Central memory CD8-positive, alpha-beta T cell (primary cell): ENCODE measurements around the gene EVA1C.
"Not testable (repeated sequence)": the region's sequence is repeated elsewhere in the genome, so short reads cannot be mapped to it uniquely, and the experiment has no call there.

Experiments used
- ATAC-seq: fragments of 150-1000 bp; cut with Tn5 transposase; replicated peaks from 2 replicates; pipeline ENCODE4 v1.10.0; 2022; ENCODE audit warnings: mild to moderate bottlenecking, moderate FRiP score, moderate number of reproducible peaks; ENCODE audit not compliant: poor library complexity, severe bottlenecking; ENCODE audit errors: extremely low read depth
- DNase-seq, 2 donors: peaks; one replicate each; pipeline ENCODE4 v3.0.0; 2021; ENCODE audit warnings: low spot score in 2 of 2
- H3K27ac Mint-ChIP-seq: one replicate; pipeline ENCODE4 v1.8.0; 2022; ENCODE audit warnings: low read depth, mild to moderate bottlenecking, moderate library complexity, mixed read lengths
- H3K27me3 Mint-ChIP-seq: one replicate; pipeline ENCODE4 v1.8.0; 2022; ENCODE audit warnings: mixed read lengths
- H3K36me3 Mint-ChIP-seq: one replicate; pipeline ENCODE4 v1.8.0; 2022; ENCODE audit warnings: mild to moderate bottlenecking, moderate library complexity, mixed read lengths; ENCODE audit not compliant: insufficient read depth
- H3K4me1 Mint-ChIP-seq: one replicate; pipeline ENCODE4 v1.8.0; 2022; ENCODE audit warnings: mixed read lengths
- H3K4me3 Mint-ChIP-seq: one replicate; pipeline ENCODE4 v1.8.0; 2022; ENCODE audit warnings: mild to moderate bottlenecking, moderate library complexity, mixed read lengths
- H3K9me3 Mint-ChIP-seq: one replicate; pipeline ENCODE4 v1.8.0; 2022; ENCODE audit warnings: mixed read lengths

The EVA1C gene

GRCh38 chr21:32459972-32460371 lies 47.5 kb downstream of the EVA1C start:
- ATAC-seq: no peak
- Mint-ChIP-seq H3K4me1 (peaks cover 9% of the 10 kb centered on the region), H3K27me3 (no peaks in the 10 kb centered on the region), H3K9me3 (no peaks in the 10 kb centered on the region), H3K36me3 (peaks cover 9% of the 10 kb centered on the region), H3K4me3 (no peak overlapping the region), H3K27ac (no peak overlapping the region)
- DNase-seq: no peak

- H3K27me3 Mint-ChIP-seq: no peaks in the 10 kb centered on the region
- H3K36me3 Mint-ChIP-seq: peaks cover 11% of the 10 kb centered on the region
- ATAC-seq (no peak), DNase-seq (no peak)
- H3K4me3 Mint-ChIP-seq: no peak overlapping the region
- H3K27ac Mint-ChIP-seq: no peak overlapping the region
- H3K9me3 Mint-ChIP-seq: no peaks in the 10 kb centered on the region
- peaks cover 9% of the 10 kb centered on the region for H3K4me1 Mint-ChIP-seq
These were observed 49.0 kb downstream of the EVA1C start for GRCh38 chr21:32461503-32461902.

- not testable (repeated sequence) for H3K27ac Mint-ChIP-seq, H3K4me3 Mint-ChIP-seq, ATAC-seq, DNase-seq, H3K4me1 Mint-ChIP-seq, H3K27me3 Mint-ChIP-seq, H3K9me3 Mint-ChIP-seq
- peaks cover 13% of the 10 kb centered on the region for H3K36me3 Mint-ChIP-seq
These were observed 50.1 kb downstream of the EVA1C start for GRCh38 chr21:32462564-32462963.

GRCh38 chr21:32463367-32463766 lies 50.9 kb downstream of the EVA1C start:
- Mint-ChIP-seq H3K4me3 (no peak overlapping the region), H3K27me3 (no peaks in the 10 kb centered on the region), H3K9me3 (no peaks in the 10 kb centered on the region), H3K4me1 (peaks cover 5% of the 10 kb centered on the region), H3K27ac (no peak overlapping the region), H3K36me3 (peaks cover 13% of the 10 kb centered on the region)
- no peak for DNase-seq
- ATAC-seq: no peak

GRCh38 chr21:32463889-32464300 lies 51.4 kb downstream of the EVA1C start:
- no peak for ATAC-seq
- Mint-ChIP-seq H3K4me1 (peaks cover 5% of the 10 kb centered on the region), H3K27me3 (no peaks in the 10 kb centered on the region), H3K27ac (no peak overlapping the region), H3K4me3 (no peak overlapping the region), H3K36me3 (peaks cover 11% of the 10 kb centered on the region), H3K9me3 (no peaks in the 10 kb centered on the region)
- no peak for DNase-seq

GRCh38 chr21:32467291-32467690 lies 54.8 kb downstream of the EVA1C start:
- peaks cover 11% of the 10 kb centered on the region for H3K36me3 Mint-ChIP-seq
- H3K27ac Mint-ChIP-seq: no peak overlapping the region
- H3K9me3 Mint-ChIP-seq: no peaks in the 10 kb centered on the region
- H3K27me3 Mint-ChIP-seq: no peaks in the 10 kb centered on the region
- ATAC-seq (no peak), DNase-seq (no peak)
- no peak overlapping the region for H3K4me3 Mint-ChIP-seq
- no peaks in the 10 kb centered on the region for H3K4me1 Mint-ChIP-seq

- no peaks in the 10 kb centered on the region for H3K4me1 Mint-ChIP-seq
- no peaks in the 10 kb centered on the region for H3K9me3 Mint-ChIP-seq
- DNase-seq: no peak
- H3K27ac Mint-ChIP-seq: no peak overlapping the region
- H3K27me3 Mint-ChIP-seq: no peaks in the 10 kb centered on the region
- H3K4me3 Mint-ChIP-seq: no peak overlapping the region
- ATAC-seq: no peak
- peaks cover 11% of the 10 kb centered on the region for H3K36me3 Mint-ChIP-seq
These were observed 56.2 kb downstream of the EVA1C start for GRCh38 chr21:32468681-32469111.

- no peak for ATAC-seq
- H3K9me3 Mint-ChIP-seq: no peaks in the 10 kb centered on the region
- DNase-seq: no peak
- H3K4me1 Mint-ChIP-seq: no peaks in the 10 kb centered on the region
- H3K27ac Mint-ChIP-seq: no peak overlapping the region
- H3K27me3 Mint-ChIP-seq: no peaks in the 10 kb centered on the region
- peaks cover 9% of the 10 kb centered on the region for H3K36me3 Mint-ChIP-seq
- H3K4me3 Mint-ChIP-seq: no peak overlapping the region
These were observed 57.1 kb downstream of the EVA1C start for GRCh38 chr21:32469628-32470027.

- DNase-seq (no peak), ATAC-seq (no peak)
- H3K27me3 Mint-ChIP-seq: no peaks in the 10 kb centered on the region
- no peaks in the 10 kb centered on the region for H3K4me1 Mint-ChIP-seq
- H3K27ac Mint-ChIP-seq: no peak overlapping the region
- peaks cover 7% of the 10 kb centered on the region for H3K36me3 Mint-ChIP-seq
- no peak overlapping the region for H3K4me3 Mint-ChIP-seq
- H3K9me3 Mint-ChIP-seq: no peaks in the 10 kb centered on the region
These were observed 57.7 kb downstream of the EVA1C start for GRCh38 chr21:32470206-32470605.

GRCh38 chr21:32472890-32473765 lies 60.6 kb downstream of the EVA1C start:
- Mint-ChIP-seq H3K36me3 (peaks cover 6% of the 10 kb centered on the region), H3K4me3 (no peak overlapping the region), H3K4me1 (no peaks in the 10 kb centered on the region), H3K27me3 (no peaks in the 10 kb centered on the region), H3K27ac (no peak overlapping the region), H3K9me3 (no peaks in the 10 kb centered on the region)
- ATAC-seq: no peak
- DNase-seq: no peak

GRCh38 chr21:32474179-32475059 lies 61.9 kb downstream of the EVA1C start:
- no peaks in the 10 kb centered on the region for H3K9me3 Mint-ChIP-seq
- DNase-seq: no peak
- H3K4me1 Mint-ChIP-seq: no peaks in the 10 kb centered on the region
- no peak overlapping the region for H3K27ac Mint-ChIP-seq
- no peaks in the 10 kb centered on the region for H3K27me3 Mint-ChIP-seq
- peaks cover 6% of the 10 kb centered on the region for H3K36me3 Mint-ChIP-seq
- H3K4me3 Mint-ChIP-seq: no peak overlapping the region
- no peak for ATAC-seq

GRCh38 chr21:32475162-32475812 lies 62.8 kb downstream of the EVA1C start:
- Mint-ChIP-seq H3K4me3 (no peak overlapping the region), H3K27ac (no peak overlapping the region), H3K4me1 (no peaks in the 10 kb centered on the region), H3K27me3 (no peaks in the 10 kb centered on the region), H3K36me3 (peaks cover 6% of the 10 kb centered on the region), H3K9me3 (no peaks in the 10 kb centered on the region)
- DNase-seq: no peak
- ATAC-seq: no peak
